T-helper 1 cell (primary cell): ENCODE measurements around the gene SDK1.

ENCODE experiments used
- DNase-seq, 5 donors: peaks; one replicate each; pipeline ENCODE4 v3.0.0-alpha.2; 2012 to 2020

Gene SDK1

GRCh38 chr7:3345699-3346481, 44.8 kb downstream of the SDK1 start:
- DNase-seq: no peak

GRCh38 chr7:3349126-3349525, 48.1 kb downstream of the SDK1 start:
- no peak for DNase-seq

GRCh38 chr7:3356173-3356572, 55.1 kb downstream of the SDK1 start:
- no peak for DNase-seq

DNA sequence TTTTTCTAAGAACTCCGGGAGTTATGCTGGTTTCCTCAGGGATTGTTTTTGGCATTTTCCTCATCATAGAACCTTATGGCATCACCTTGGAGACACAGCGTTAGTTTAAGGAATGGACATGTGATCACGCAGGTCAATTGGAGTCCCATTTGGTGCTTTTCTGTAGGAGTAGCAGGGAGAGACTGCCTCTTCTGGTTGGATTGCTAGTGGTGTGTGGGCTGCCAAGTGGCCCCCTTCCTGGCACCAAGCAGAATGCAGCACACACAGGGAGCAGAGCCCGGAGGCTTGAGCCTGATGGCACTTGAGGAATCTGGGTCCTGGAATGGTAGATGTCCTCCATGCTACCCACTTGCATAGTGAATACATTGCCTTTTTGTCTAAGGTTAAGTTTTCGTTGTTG, 57.9 kb downstream of the SDK1 start:
- DNase-seq: no peak

GRCh38 chr7:3367261-3367660, 66.2 kb downstream of the SDK1 start:
- DNase-seq: no peak

DNA sequence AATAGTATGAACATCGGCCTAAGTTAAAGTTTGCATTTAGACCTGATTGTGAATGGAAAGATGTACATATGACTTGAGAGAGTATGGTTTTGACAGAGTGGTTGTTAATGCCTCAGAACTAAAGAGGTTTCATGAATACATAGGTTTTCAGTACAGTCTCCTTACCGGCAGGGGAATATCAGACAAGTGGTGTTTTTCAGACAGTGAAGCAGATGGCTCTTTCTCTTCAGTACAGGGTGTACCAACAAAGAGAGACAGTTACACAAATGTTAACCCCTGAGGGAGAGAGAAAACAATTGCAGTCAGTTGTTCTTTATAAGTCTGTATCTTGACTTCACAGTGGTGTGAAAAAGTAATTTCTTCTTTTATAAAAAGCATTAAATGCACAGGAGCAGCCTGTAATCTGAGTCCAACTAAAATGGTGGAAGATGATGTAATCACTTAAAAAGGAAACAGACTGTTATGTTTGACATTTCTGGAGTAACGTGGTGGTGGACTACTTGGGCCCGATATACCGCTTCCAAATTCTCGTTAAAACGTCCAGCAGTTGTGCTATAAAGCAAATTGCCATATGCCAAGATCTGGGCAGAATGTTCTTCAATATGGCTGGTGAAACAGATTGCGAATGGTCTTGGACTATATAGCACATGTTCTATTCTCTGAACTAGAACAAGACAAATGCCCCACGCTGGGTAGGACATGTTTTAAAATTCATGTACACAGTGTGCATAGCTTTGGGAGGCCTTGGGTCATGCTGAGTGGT, 69.2 kb downstream of the SDK1 start:
- no peak for DNase-seq

DNA sequence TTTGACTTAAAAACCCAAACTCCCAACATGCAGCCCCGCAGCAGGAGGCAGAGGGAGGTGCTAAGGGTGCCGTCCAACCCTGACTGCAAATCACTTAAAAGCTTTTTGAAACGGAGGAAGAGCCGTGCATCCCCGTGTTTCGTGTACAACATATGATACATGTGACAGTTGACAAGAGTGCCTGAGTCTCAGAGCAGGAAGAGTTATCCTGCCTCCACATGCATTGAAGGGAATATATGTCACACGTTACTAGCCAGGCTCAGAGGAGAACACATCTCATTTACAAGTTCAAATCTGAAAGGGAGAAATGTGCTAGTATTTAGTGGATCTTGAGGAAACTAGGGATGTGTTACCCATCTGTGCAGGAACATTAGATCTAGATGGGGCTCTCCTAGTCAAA, 69.9 kb downstream of the SDK1 start:
- DNase-seq: no peak

- no peak for DNase-seq
Observed at GRCh38 chr7:3371601-3372000, 70.5 kb downstream of the SDK1 start.

GRCh38 chr7:3374239-3374638, 73.2 kb downstream of the SDK1 start:
- DNase-seq: no peak

DNA sequence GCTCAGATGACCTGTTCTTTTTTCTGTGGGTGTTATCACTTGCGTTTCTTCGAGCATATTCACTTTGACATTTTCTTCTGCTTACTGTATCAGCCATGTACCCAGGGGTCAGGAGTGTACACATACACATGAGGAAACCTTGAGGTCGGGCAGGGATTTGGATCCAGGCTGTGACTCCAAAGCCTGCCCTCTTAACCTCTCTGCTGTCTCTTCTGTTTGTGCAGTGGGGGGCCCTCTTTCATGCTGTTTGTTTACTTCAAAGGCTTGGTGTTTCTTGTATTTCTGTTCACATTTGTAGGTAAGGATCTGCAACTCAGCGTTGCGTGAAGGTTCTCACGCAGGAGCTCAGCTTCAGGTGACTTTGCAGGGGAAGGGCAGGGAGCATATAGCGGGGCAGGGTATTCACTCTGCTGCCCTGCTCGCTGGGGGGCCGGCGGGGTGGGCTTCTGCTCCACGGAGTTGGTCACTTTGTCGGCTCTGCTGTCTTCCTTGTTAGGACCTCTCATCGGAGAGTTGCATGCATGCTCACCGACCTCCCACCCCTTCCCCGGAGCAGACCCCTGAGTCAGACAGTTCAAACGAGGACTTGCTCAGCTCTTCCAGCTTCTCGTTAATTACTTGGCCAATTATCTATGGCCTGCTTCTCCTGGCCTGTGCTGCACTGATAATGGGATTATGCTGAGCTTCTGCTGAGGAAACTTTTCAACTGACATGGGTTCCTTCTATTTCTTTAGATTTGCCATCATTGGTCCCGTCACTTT, 77.5 kb downstream of the SDK1 start:
- no peak for DNase-seq

DNA sequence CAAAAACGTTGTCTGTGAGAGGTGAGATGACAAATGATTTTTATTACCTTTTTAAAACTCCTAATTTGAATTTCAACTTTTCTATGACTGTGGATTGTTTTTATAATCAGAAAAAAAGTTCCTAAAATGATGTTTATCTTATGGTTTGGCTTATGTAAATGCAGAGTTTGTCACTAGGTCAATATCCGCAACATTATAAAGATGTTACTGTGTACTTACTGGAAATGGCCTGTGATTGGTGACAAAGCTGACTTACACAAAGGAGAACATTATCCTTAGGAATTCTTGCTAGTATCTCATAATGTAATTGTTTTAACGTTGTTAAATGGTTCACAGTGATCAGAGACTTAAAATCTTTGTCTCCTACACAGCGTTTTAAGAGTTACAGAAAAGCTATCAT, 79.0 kb downstream of the SDK1 start:
- no peak for DNase-seq

- no peak for DNase-seq
Observed at GRCh38 chr7:3380886-3381685, 80.0 kb downstream of the SDK1 start.

- no peak for DNase-seq
Observed at GRCh38 chr7:3386423-3387190, 85.6 kb downstream of the SDK1 start.

DNA sequence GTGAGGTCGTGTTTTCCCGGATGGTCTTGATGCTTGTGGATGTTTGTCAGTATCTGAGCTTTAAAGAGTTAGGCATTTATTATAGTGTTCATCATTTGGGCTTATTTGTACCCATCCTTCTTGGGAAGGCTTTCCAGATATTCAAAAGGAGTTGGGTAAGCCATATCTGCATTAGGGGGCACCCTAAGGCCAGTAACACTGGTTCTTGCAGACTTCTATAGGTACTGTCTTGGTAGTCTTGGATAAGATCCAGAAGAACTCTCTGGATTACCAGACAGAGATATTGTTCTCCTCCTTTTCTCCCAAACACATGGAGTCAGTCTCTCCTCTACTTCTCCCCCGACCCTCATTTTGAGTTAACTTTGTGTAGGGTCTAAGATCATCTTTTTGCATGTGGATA, 92.8 kb downstream of the SDK1 start:
- no peak for DNase-seq

DNA sequence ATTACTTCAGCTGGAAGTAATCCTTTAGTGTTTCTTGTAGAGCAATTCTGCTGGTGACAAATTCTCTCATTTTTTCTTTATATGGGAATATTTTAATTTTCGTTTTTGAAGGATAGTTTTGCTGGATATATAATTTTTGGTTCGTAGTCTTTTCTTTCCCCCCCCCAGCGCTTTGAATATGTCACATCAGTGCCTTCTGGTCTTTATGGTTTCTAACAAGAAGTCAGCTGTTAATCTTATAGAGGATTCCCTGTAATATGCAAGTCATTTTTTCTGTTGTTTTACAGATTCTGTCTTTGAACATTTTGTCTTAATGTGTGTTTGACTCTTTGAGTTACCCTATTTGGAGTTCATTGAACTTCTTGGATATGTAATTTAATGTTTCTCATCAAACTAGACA, 96.3 kb downstream of the SDK1 start:
- no peak for DNase-seq

DNA sequence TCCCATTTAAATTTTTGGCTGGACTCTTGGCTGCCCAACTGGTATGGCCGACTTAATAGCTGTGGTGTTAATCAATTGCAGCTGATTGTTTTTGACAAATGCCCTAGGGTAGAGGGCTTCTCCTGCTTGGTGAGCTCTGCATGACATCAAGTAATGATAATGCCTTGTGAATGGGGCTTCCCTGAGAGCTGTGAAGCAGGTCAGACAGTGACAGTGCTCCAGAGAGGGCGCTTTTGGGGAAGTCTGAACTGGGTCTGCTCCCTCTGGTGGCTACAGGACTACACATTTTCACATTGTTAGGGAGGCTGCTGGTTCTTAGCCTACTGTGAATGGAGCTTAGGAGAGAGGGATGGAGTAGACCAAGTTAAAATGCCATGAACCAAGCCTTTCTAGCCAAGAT, 98.8 kb downstream of the SDK1 start:
- DNase-seq: no peak

- DNase-seq: no peak
Observed at GRCh38 chr7:3404501-3404900, 103.4 kb downstream of the SDK1 start.

DNA sequence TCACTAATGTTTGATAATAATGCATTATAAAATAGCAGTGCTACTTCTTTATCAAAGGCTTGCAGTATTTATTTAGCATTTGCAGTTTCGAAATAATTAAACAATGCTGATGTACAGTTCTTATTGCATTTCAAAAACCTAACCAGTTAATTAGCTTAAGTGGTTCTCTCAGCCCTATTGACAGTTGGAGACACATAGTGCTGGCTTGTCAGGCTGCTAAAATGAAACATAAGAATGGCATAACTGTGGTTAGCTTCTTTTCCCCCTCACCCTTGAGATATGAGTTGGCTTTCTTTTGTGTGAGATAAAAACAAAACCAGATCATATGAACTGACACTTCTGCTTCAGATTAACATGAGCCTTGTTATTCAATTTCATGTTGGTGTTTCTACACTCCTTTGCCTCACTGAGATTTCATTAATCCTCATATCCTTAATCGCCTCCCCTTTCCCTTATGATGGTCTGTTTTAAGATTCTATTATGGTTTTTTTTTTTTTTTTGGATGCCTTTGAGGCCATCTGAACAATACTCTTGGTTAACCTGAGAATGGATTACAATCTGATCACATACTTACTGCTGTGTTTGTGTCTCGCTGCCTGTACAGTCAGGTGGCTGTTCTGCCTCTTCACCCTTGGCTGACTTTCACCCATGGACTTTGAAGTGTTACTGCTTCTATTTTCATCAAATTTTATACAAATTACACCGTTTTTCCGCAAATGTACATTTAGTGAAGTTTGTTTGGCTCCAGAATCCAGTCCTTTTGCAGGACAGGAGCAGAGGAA, 108.0 kb downstream of the SDK1 start:
- peak in 1 of 5 donors; percentile 56 for DNase-seq

DNA sequence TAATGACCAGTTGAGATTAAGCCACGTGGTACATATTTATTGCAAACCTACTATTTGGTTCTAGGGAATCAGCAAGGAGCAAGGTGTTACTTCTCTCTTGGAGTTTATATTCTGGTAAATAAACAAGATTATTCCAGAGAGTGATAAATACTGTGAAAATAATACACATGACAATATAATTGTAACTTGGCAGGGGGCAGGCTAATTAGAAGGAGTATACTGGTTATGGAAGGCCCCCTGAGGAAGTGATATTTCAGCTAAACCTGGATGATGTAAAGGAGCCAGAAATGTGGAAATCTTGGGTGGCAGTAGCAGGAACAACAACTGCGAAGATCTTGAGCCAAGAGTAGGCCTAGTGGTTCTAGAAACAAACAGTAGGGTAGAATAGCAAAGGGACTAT, 111.8 kb downstream of the SDK1 start:
- no peak for DNase-seq

DNA sequence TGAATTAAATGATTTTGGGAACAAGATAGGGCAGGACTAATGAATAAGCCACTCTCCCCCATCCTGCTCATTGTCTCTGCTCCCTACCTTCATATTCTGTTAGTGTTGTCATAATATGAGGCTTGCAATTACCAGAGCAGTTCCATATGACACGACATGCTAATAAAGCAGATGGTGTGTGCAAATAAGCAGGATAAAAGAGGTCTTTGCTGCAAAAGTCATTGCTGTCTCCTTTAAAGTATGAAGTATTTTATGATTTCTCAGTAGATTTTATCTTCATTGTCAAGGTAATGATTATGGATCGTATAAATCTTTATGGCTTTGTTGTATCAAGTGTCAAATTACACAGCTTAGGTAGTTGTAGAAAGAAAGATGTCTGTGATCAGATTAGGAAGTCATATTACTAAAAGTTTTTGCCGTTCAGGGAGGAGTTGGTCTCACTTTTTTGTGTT, 114.8 kb downstream of the SDK1 start:
- no peak for DNase-seq

DNA sequence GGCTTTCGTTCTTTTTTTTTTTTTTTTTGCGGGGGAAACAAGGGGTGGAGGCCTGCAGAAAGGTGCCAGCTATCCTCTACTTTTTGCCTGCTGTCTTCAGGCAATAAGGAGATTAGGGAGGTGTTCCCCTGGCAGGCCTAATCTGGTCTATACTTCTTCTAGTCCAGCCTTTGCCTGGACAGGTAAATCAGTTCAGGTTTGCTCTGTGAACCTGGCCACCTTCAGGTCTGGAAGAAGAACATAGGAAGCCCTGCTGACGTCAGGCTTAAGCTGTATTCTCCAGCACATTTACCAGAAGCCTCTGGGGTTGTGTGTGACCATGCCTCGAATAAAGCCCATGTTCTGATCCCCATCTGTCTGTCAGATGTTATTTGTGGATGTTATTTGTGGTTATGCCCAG, 115.4 kb downstream of the SDK1 start:
- DNase-seq: no peak
